ENCODE results near the gene DMGDH.

GRCh38 chr5:78997090-78997489, 72.4 kb downstream of the DMGDH start:
- TF ChIP-seq REST (IDR thresholded peaks at IDR 0.05; ENCODE audit: low read depth) (no peak), CEBPB (IDR thresholded peaks at IDR 0.05) (no peak), TCF12 (IDR thresholded peaks at IDR 0.05; ENCODE audit: low read depth) (no peak), EP300 (IDR thresholded peaks at IDR 0.05; ENCODE audit: borderline replicate concordance) (no peak), YY1 (IDR thresholded peaks at IDR 0.05; ENCODE audit: low read depth) (no peak), MAX (IDR thresholded peaks at IDR 0.05) (no peak), EGR1 (IDR thresholded peaks at IDR 0.05) (no peak), TEAD4 (IDR thresholded peaks at IDR 0.05) (no peak), USF1 (IDR thresholded peaks at IDR 0.05) (no peak), CREB1 (IDR thresholded peaks at IDR 0.05; ENCODE audit: low read depth) (no peak), ZBTB7A (IDR thresholded peaks at IDR 0.05; ENCODE audit: low read depth) (no peak)

Measured in Ishikawa (cell line).